HepG2 (cell line): ENCODE results near the gene MCRIP2. TPM values are rescaled to one million over a fixed set of nuclear protein-coding genes. Genes with fewer than 3 reads are reported as not detected.

Experiments
- ATF3 ChIP-seq: sonication (generic); formaldehyde crosslinking; IDR thresholded peaks from 2 replicates; pipeline ENCODE4 v1.4.0; 2020; ENCODE audit warnings: missing genetic modification reagents
- CREB1 ChIP-seq, 2 experiments: fragments of 450-650 bp in 1 of 2; IDR thresholded peaks; 2 replicates each; pipeline ENCODE4 v1.6.1; 2016 to 2017; ENCODE audit warnings: control low read depth in 1 of 2, mild to moderate bottlenecking in 1 of 2, missing compliant biosample characterization in 1 of 2, missing genetic modification characterization in 1 of 2
- HOMEZ ChIP-seq: IDR thresholded peaks from 2 replicates; pipeline ENCODE4 v1.6.1; 2016; ENCODE audit warnings: low read depth
- MED8 ChIP-seq: sonication (generic); formaldehyde crosslinking; IDR thresholded peaks from 2 replicates; pipeline ENCODE4 v1.8.1; 2023; ENCODE audit warnings: mild to moderate bottlenecking, missing genetic modification reagents; ENCODE audit not compliant: insufficient replicate concordance
- NFATC3 ChIP-seq: sonication (generic); formaldehyde crosslinking; IDR thresholded peaks from 2 replicates; pipeline ENCODE4 v1.5.1; 2020; ENCODE audit warnings: mild to moderate bottlenecking, missing genetic modification reagents
- PCBP1 ChIP-seq: fragments of 200-400 bp; formaldehyde crosslinking; IDR thresholded peaks from 2 replicates; pipeline ENCODE4 v1.6.1; 2017; ENCODE audit warnings: mild to moderate bottlenecking, low read depth, low read length, borderline replicate concordance
- SOX6 ChIP-seq, 2 experiments: fragments of 450-650 bp in 1 of 2; sonication (generic) in 1 of 2; formaldehyde crosslinking in 1 of 2; IDR thresholded peaks; 2 replicates each; pipeline versions ENCODE4 v1.4.0 to v1.6.1; 2017 to 2020; ENCODE audit warnings: antibody characterized with exemption in 1 of 2, mild to moderate bottlenecking in 1 of 2, missing genetic modification reagents in 1 of 2
- THAP11 ChIP-seq: IDR thresholded peaks from 2 replicates; pipeline ENCODE4 v1.6.1; 2016; ENCODE audit warnings: missing biosample characterization, missing genetic modification reagents
- ZBTB20 ChIP-seq: sonication (generic); formaldehyde crosslinking; IDR thresholded peaks from 2 replicates; pipeline ENCODE4 v1.8.1; 2023; ENCODE audit warnings: missing genetic modification reagents, low read depth, mild to moderate bottlenecking, borderline replicate concordance
- ZFP36 ChIP-seq: fragments of 150-350 bp; IDR thresholded peaks from 2 replicates; pipeline ENCODE4 v1.6.1; 2018; ENCODE audit warnings: borderline replicate concordance, low read length, low read depth; ENCODE audit not compliant: partially characterized antibody
- ZHX2 ChIP-seq, 2 experiments: sonication (generic) in 1 of 2; formaldehyde crosslinking in 1 of 2; IDR thresholded peaks; 2 replicates each; pipeline versions ENCODE4 v1.6.1 to v1.9.0; 2014 to 2022; ENCODE audit warnings: antibody characterized with exemption in 1 of 2, borderline replicate concordance in 1 of 2, inconsistent platforms in 1 of 2, low read depth in 1 of 2, missing genetic modification reagents in 1 of 2
- ZMYM2 ChIP-seq: sonication (generic); formaldehyde crosslinking; IDR thresholded peaks from 2 replicates; pipeline ENCODE4 v1.8.0; 2022; ENCODE audit warnings: mild to moderate bottlenecking, missing genetic modification reagents
- ZNF180 ChIP-seq: sonication (generic); formaldehyde crosslinking; IDR thresholded peaks from 2 replicates; pipeline ENCODE4 v1.4.0; 2020; ENCODE audit warnings: low read depth, missing genetic modification reagents, borderline replicate concordance
- ZNF572 ChIP-seq: sonication (generic); formaldehyde crosslinking; IDR thresholded peaks from 2 replicates; pipeline ENCODE4 v1.5.1; 2020; ENCODE audit warnings: mild to moderate bottlenecking, missing genetic modification reagents
- ZNF782 ChIP-seq: sonication (generic); formaldehyde crosslinking; IDR thresholded peaks from 2 replicates; pipeline ENCODE4 v1.4.0; 2020; ENCODE audit warnings: missing genetic modification reagents, mild to moderate bottlenecking, borderline replicate concordance
- polyA plus RNA-seq, 8 experiments: library from polyadenylated mRNA; depleted of rRNA in 3 of 8; stranded (reverse) in 7 of 8; unstranded in 1 of 8; fragments of >200 nt; fragmentation: Illumina TruSeq in 4 of 8; extraction: Trizol in 4 of 8; gene quantifications; 2 replicates each; pipeline versions ENCODE4 v1.2.1 to v1.2.3, GENCODE V29; 2011 to 2016; ENCODE audit warnings: low read depth in 4 of 8, missing spikeins in 1 of 8, mixed read lengths in 1 of 8; ENCODE audit not compliant: insufficient read depth in 1 of 8
- total RNA-seq, 5 experiments: library from RNA; depleted of rRNA; stranded (reverse); fragments of >200 nt; fragmentation: Illumina TruSeq; extraction: Trizol; gene quantifications; 2 replicates each; pipeline ENCODE4 v1.2.3, GENCODE V29; 2016; ENCODE audit warnings: low read depth in 1 of 5
- TF ChIP-seq, protein P1 (sequence below): sonication (generic); formaldehyde crosslinking; IDR thresholded peaks from 2 replicates; pipeline ENCODE4 v1.8.0; 2022; ENCODE audit warnings: missing genetic modification reagents, mild to moderate bottlenecking, borderline replicate concordance
- TF ChIP-seq, protein P2 (sequence below): sonication (generic); formaldehyde crosslinking; IDR thresholded peaks from 2 replicates; pipeline ENCODE4 v1.4.0; 2020; ENCODE audit warnings: mild to moderate bottlenecking, missing genetic modification reagents

The MCRIP2 gene
- total and polyA plus RNA-seq, 2 of the 13 experiments (the other 11 are each of a cell fraction or from before 2014, with no cell fraction given): 39.6 to 76.7 TPM

GRCh38 chr16:679814-680624 lies 38.4 kb downstream of the MCRIP2 start, which contains the start of gene STUB1 (continued):
- TF ChIP-seq MED8 (CRISPR knock-in tag) (no peak), CREB1 (IDR thresholded peaks at IDR 0.05) (no peak), CREB1 (CRISPR knock-in tag; IDR thresholded peaks at IDR 0.05) (no peak), ZNF572 (no peak), SOX6 (IDR thresholded peaks at IDR 0.05) (no peak), SOX6 (CRISPR knock-in tag; IDR thresholded peaks at IDR 0.05) (0 out of 2 replicates have a peak, but pooled peaks have one; percentile 23), ZMYM2 (CRISPR knock-in tag) (peak; percentile 14; the same call in 1 of the 2 replicates), ZFP36 (no peak), NFATC3 (CRISPR knock-in tag) (no peak), ZNF782 (CRISPR knock-in tag) (no peak), ZHX2 (IDR thresholded peaks at IDR 0.05; ENCODE audit: low read depth) (no peak), ZHX2 (CRISPR knock-in tag; IDR thresholded peaks at IDR 0.05; ENCODE audit: borderline replicate concordance) (no peak), THAP11 (CRISPR knock-in tag) (peak; percentile 59; the same call in 1 of the 2 replicates), ZNF180 (no peak), HOMEZ (no peak), PCBP1 (no peak), ZBTB20 (CRISPR knock-in tag) (no peak), ATF3 (CRISPR knock-in tag) (no peak)
- TF ChIP-seq, protein P1, sequence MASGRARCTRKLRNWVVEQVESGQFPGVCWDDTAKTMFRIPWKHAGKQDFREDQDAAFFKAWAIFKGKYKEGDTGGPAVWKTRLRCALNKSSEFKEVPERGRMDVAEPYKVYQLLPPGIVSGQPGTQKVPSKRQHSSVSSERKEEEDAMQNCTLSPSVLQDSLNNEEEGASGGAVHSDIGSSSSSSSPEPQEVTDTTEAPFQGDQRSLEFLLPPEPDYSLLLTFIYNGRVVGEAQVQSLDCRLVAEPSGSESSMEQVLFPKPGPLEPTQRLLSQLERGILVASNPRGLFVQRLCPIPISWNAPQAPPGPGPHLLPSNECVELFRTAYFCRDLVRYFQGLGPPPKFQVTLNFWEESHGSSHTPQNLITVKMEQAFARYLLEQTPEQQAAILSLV (CRISPR knock-in tag): no peak
- TF ChIP-seq, protein P2, sequence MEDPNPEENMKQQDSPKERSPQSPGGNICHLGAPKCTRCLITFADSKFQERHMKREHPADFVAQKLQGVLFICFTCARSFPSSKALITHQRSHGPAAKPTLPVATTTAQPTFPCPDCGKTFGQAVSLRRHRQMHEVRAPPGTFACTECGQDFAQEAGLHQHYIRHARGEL (CRISPR knock-in tag): no peak
